Activated naive CD8-positive, alpha-beta T cell treated with anti-CD3 and anti-CD28 coated beads for 36 hours (primary cell): ENCODE results near the gene KPNA6. TPM values are rescaled to one million over a fixed set of nuclear protein-coding genes. Genes with fewer than 3 reads are reported as not detected.
"Not testable (repeated sequence)": the region's sequence is repeated elsewhere in the genome, so short reads cannot be mapped to it uniquely, and the experiment has no call there.

ENCODE experiments used
- DNase-seq: peaks from one replicate; pipeline ENCODE4 v3.0.0; 2021
- H3K27ac Mint-ChIP-seq: one replicate; pipeline ENCODE4 v1.8.0; 2022; ENCODE audit warnings: mild to moderate bottlenecking, moderate library complexity, mixed read lengths
- H3K27me3 Mint-ChIP-seq: one replicate; pipeline ENCODE4 v1.8.0; 2022; ENCODE audit warnings: mild to moderate bottlenecking, mixed read lengths
- H3K36me3 Mint-ChIP-seq: one replicate; pipeline ENCODE4 v1.8.0; 2021; ENCODE audit warnings: mild to moderate bottlenecking, mixed read lengths
- H3K4me1 Mint-ChIP-seq: one replicate; pipeline ENCODE4 v1.8.0; 2021; ENCODE audit warnings: mixed read lengths
- H3K4me3 Mint-ChIP-seq: one replicate; pipeline ENCODE4 v1.8.0; 2022; ENCODE audit warnings: mild to moderate bottlenecking, moderate library complexity, mixed read lengths
- H3K9me3 Mint-ChIP-seq: one replicate; pipeline ENCODE4 v1.8.0; 2022; ENCODE audit warnings: mixed read lengths
- total RNA-seq, 2 experiments: library from RNA; stranded (reverse); gene quantifications; one replicate each; pipeline ENCODE4 v1.2.3, GENCODE V29; 2021

The KPNA6 gene
- total RNA-seq, 2 experiments from 2014 or later = 85.3 to 88.3 TPM

DNA sequence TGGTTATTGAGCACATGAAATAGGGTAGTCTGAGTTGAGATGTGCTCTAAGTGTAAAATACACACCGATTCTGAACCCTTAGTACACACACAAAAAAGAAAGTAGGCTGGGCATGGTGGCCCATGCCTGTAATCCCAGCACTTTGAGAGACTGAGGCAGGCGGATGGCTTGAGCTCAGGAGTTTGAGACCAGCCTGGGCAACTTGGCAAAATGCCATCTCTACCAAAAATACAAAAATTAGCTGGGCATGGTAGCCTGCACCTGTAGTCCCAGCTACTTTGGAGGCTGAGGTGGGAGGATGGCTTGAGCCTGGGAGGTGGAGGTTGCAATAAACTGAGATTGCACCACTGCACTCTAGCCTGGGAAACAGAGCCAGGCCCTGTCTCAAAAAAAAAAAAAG, 21.5 kb upstream of the KPNA6 start:
- not testable (repeated sequence) for H3K4me3 Mint-ChIP-seq, DNase-seq, H3K27ac Mint-ChIP-seq

GRCh38 chr1:32091176-32091575, 16.7 kb upstream of the KPNA6 start:
- DNase-seq = no peak
- Mint-ChIP-seq H3K9me3 (no peaks in the 10 kb centered on the region), H3K36me3 (peaks cover 15% of the 10 kb centered on the region), H3K4me3 (no peak overlapping the region), H3K27me3 (no peaks in the 10 kb centered on the region), H3K4me1 (no peaks in the 10 kb centered on the region), H3K27ac (no peak overlapping the region)

More for the DNA sequence above, 21.5 kb upstream of the KPNA6 start:
- not testable (repeated sequence) for H3K27me3 Mint-ChIP-seq, H3K9me3 Mint-ChIP-seq, H3K4me1 Mint-ChIP-seq
- H3K36me3 Mint-ChIP-seq = peaks cover 16% of the 10 kb centered on the region

- Mint-ChIP-seq H3K27ac (no peak overlapping the region), H3K4me1 (no peaks in the 10 kb centered on the region), H3K36me3 (peaks cover 13% of the 10 kb centered on the region), H3K27me3 (no peaks in the 10 kb centered on the region), H3K4me3 (no peak overlapping the region), H3K9me3 (no peaks in the 10 kb centered on the region)
- DNase-seq = no peak
Measured at GRCh38 chr1:32091591-32091990, 16.3 kb upstream of the KPNA6 start.

GRCh38 chr1:32094746-32095521, 12.9 kb upstream of the KPNA6 start:
- DNase-seq = no peak
- no peak overlapping the region for H3K4me3 Mint-ChIP-seq
- no peaks in the 10 kb centered on the region for H3K4me1 Mint-ChIP-seq
- H3K27me3 Mint-ChIP-seq = no peaks in the 10 kb centered on the region
- H3K9me3 Mint-ChIP-seq = no peaks in the 10 kb centered on the region
- H3K36me3 Mint-ChIP-seq = peaks cover 13% of the 10 kb centered on the region
- no peak overlapping the region for H3K27ac Mint-ChIP-seq

DNA sequence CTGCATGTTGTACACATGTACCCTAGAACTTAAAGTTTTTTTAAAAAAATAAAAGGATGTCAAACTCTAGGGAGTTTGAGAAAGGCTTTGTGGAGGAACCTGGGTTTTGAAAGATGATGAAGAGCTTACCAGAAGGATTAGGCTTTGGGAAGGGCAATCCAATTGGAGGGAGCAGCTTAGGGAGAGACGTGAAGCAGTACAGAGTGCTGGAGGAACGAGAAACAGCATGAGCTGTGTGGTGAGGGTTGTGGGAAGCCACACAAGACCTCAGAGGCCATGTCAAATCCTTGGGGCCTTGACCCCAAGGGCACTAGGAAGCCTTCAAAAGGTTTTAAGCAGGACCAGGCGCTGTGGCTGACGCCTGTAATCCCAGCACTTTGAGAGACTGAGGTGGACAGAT, 8.4 kb upstream of the KPNA6 start:
- no peak overlapping the region for H3K4me3 Mint-ChIP-seq
- H3K27me3 Mint-ChIP-seq = no peaks in the 10 kb centered on the region
- peaks cover 3% of the 10 kb centered on the region for H3K4me1 Mint-ChIP-seq
- H3K9me3 Mint-ChIP-seq = no peaks in the 10 kb centered on the region
- H3K27ac Mint-ChIP-seq = no peak overlapping the region
- no peak for DNase-seq
- peaks cover 8% of the 10 kb centered on the region for H3K36me3 Mint-ChIP-seq

DNA sequence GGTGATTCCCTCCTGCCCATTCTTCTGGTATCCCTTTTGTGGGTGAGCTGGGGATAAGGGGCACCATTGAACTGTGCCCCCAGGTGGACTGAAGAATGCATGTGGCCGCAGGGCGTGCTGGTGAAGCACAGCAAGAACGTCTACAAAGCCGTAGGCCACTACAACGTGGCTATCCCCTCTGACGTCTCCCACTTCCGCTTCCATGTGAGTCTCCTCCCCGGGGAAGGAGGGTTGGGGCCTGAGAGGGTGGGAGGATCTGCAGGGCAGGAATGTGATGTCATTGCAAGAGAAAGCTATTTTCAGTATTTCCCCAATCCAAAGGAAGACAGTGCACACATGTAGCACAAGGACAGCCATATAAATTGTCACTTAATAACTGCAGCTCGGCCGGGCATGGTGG, 7.5 kb upstream of the KPNA6 start:
- peaks cover 3% of the 10 kb centered on the region for H3K4me1 Mint-ChIP-seq
- no peak overlapping the region for H3K4me3 Mint-ChIP-seq
- H3K36me3 Mint-ChIP-seq = peaks cover 5% of the 10 kb centered on the region
- H3K27me3 Mint-ChIP-seq = no peaks in the 10 kb centered on the region
- no peak overlapping the region for H3K27ac Mint-ChIP-seq
- H3K9me3 Mint-ChIP-seq = no peaks in the 10 kb centered on the region
- no peak for DNase-seq

DNA sequence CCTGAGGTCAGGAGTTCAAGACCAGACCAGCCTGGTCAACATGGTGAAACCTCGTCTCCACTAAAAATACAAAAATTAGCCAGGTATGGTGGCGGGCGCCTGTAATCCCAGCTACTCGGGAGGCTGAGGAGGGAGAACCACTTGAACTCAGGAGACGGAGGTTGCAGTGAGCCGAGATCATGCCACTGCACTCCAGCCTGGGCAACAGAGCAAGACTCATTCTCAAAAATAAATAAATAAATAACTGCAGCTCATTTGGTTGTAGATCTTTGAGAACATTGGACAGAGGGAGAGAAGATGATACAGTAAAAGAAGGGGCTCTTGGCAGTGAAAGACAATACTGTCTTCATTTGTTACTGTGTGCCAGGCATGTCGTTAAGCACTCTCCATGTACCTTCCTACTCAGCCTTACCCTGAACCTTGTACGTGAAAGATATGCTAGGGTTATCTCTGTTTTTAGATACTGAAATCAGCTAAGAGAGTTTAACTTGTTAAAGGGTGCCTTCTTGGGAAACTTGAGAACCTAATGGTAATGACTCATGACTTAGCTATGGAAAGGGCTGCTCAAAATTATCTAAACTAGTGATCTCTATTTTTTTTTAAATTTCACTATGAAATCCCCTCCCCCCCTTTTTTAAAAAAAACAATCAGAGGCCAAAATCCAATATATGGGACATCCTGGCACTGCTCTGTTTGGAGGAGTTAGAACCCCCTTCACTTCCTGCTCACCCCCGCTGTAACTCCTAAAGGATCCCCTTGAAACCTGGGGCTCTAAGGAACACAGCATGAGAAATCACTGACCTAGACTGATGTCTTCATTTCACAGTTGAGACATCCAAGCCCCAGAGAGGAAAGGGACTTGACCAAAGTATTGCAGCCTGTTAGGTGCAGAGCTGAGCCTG, 6.8 kb upstream of the KPNA6 start:
- H3K9me3 Mint-ChIP-seq = no peaks in the 10 kb centered on the region
- H3K27ac Mint-ChIP-seq = no peak overlapping the region
- H3K27me3 Mint-ChIP-seq = no peaks in the 10 kb centered on the region
- H3K4me3 Mint-ChIP-seq = no peak overlapping the region
- no peak for DNase-seq
- H3K36me3 Mint-ChIP-seq = peaks cover 2% of the 10 kb centered on the region
- H3K4me1 Mint-ChIP-seq = peaks cover 3% of the 10 kb centered on the region

GRCh38 chr1:32104127-32104526, 3.7 kb upstream of the KPNA6 start:
- Mint-ChIP-seq H3K4me3 (no peak overlapping the region), H3K27ac (no peak overlapping the region), H3K9me3 (no peaks in the 10 kb centered on the region), H3K4me1 (peaks cover 6% of the 10 kb centered on the region), H3K36me3 (peaks cover 4% of the 10 kb centered on the region), H3K27me3 (no peaks in the 10 kb centered on the region)
- DNase-seq = no peak

- H3K9me3 Mint-ChIP-seq = no peaks in the 10 kb centered on the region
- no peak overlapping the region for H3K27ac Mint-ChIP-seq
- H3K27me3 Mint-ChIP-seq = no peaks in the 10 kb centered on the region
- no peak overlapping the region for H3K4me3 Mint-ChIP-seq
- no peak for DNase-seq
- H3K4me1 Mint-ChIP-seq = peaks cover 13% of the 10 kb centered on the region
- peaks cover 9% of the 10 kb centered on the region for H3K36me3 Mint-ChIP-seq
Measured at GRCh38 chr1:32105338-32105737, 2.5 kb upstream of the KPNA6 start.

GRCh38 chr1:32106663-32107275, 1.1 kb upstream of the KPNA6 start:
- H3K36me3 Mint-ChIP-seq = peaks cover 11% of the 10 kb centered on the region
- H3K27me3 Mint-ChIP-seq = no peaks in the 10 kb centered on the region
- no peak for DNase-seq
- H3K27ac Mint-ChIP-seq = peak overlapping the region; percentile 36
- peak overlapping the region; percentile 99 for H3K4me3 Mint-ChIP-seq
- peaks cover 24% of the 10 kb centered on the region for H3K4me1 Mint-ChIP-seq
- H3K9me3 Mint-ChIP-seq = no peaks in the 10 kb centered on the region

DNA sequence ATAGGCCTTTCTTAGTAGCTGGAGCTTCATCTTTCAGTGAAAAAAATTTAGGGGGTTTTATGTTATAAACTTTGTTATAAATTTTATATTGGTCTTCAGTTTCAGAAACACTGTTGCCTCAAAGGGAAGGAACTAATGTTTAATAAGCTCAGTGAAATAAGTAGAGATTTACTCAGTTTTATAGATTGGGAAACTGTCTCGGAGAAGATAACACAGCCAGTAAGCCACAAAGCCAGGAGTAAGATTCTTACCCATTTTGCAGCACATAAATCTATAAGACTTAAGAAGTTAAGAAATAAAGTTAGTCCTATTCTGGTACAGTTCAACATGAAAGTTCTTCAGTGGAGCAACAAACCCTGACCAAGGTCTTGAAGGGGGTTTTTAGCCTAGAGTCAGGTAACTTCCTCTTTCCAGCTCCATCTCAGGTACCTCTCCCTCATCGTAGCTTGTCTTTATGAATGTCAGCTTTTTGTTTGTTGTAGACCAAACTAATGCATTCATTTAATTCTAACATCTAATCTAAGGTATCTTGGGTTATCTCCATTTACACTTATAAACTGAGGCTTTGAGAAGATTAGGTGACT, 3.3 kb downstream of the KPNA6 start:
- H3K36me3 Mint-ChIP-seq = peaks cover 15% of the 10 kb centered on the region
- peak overlapping the region; percentile 40 for H3K27ac Mint-ChIP-seq
- H3K4me1 Mint-ChIP-seq = peaks cover 51% of the 10 kb centered on the region
- H3K4me3 Mint-ChIP-seq = no peak overlapping the region
- H3K9me3 Mint-ChIP-seq = no peaks in the 10 kb centered on the region
- no peaks in the 10 kb centered on the region for H3K27me3 Mint-ChIP-seq
- DNase-seq = no peak

DNA sequence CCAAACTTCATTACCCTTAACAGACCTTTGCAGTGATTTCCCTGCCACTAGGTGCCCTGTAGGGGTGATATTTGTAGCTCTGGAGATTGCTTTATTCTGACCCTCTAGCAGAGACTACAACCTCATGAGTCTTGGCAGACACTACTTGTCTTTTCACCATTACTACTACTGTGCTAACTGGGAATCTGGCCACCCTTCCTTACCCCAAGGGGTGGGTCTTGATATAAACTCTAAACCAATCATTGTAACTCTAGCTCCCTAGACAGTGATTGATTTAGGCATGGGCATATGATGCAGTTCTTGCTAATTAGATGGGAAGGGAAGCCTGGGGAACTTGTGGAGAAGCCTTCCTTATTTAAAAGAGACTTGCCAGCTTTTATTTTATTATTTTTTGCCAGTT, 3.9 kb downstream of the KPNA6 start:
- H3K9me3 Mint-ChIP-seq = no peaks in the 10 kb centered on the region
- no peak for DNase-seq
- peaks cover 56% of the 10 kb centered on the region for H3K4me1 Mint-ChIP-seq
- H3K27ac Mint-ChIP-seq = peak overlapping the region; percentile 40
- peaks cover 18% of the 10 kb centered on the region for H3K36me3 Mint-ChIP-seq
- H3K27me3 Mint-ChIP-seq = no peaks in the 10 kb centered on the region
- no peak overlapping the region for H3K4me3 Mint-ChIP-seq

DNA sequence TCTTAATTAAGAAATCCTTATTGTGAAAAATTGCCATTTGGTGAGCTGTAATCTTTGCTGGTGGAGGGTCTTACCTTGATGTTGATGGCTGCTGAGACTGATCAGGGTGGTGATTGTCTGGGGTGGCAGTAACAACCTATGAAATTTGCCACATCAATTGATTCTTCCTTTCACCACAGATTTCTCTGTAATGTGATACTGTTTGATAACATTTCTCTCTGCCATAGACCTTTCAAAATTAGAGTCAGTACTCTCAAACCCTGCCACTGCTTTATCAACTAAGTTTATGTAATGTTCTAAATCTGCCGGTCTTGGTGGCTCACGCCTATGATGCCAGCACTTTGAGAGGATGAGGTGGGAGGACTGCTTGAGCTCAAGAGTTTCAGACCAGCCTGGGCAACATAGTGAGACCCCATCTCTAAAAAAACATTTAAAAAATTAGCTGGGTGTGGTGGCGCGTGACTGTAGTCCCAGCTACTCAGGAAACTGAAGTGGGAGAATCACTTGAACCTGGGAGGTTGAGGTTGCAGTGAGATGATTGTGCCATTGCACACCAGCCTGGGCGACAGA, 5.0 kb downstream of the KPNA6 start:
- no peaks in the 10 kb centered on the region for H3K27me3 Mint-ChIP-seq

GRCh38 chr1:32113436-32113835, 5.6 kb downstream of the KPNA6 start:
- not testable (repeated sequence) for H3K4me3 Mint-ChIP-seq, H3K9me3 Mint-ChIP-seq, H3K27ac Mint-ChIP-seq, H3K27me3 Mint-ChIP-seq, DNase-seq
- Mint-ChIP-seq H3K4me1 (peaks cover 64% of the 10 kb centered on the region), H3K36me3 (peaks cover 17% of the 10 kb centered on the region)

More for the DNA sequence above, 5.0 kb downstream of the KPNA6 start:
- Mint-ChIP-seq H3K9me3 (no peaks in the 10 kb centered on the region), H3K36me3 (peaks cover 19% of the 10 kb centered on the region), H3K27ac (peak overlapping the region; percentile 42), H3K4me3 (no peak overlapping the region), H3K4me1 (peaks cover 59% of the 10 kb centered on the region)
- no peak for DNase-seq

GRCh38 chr1:32114420-32114819, 6.6 kb downstream of the KPNA6 start:
- Mint-ChIP-seq H3K36me3 (peaks cover 13% of the 10 kb centered on the region), H3K27me3 (no peaks in the 10 kb centered on the region), H3K27ac (no peak overlapping the region), H3K9me3 (no peaks in the 10 kb centered on the region), H3K4me3 (no peak overlapping the region), H3K4me1 (peaks cover 63% of the 10 kb centered on the region)
- DNase-seq = no peak
